K562 (cell line): ENCODE results near the gene ZFAND3. TPM values are rescaled to one million over a fixed set of nuclear protein-coding genes. Genes with fewer than 3 reads are reported as not detected.

Experiments
- ATAC-seq: fragments of 200-7000 bp; cut with Tn5 transposase; 3 replicates; pipeline ENCODE4 v1.9.1; 2020; ENCODE audit warnings: moderate library complexity
- BruUV-seq: library from RNA; stranded (reverse); fragments of 400-500 nt; replicated peaks from 2 replicates; lab custom pipeline; 2021; lab: Mats Ljungman, UMichigan
- CTCF ChIA-PET: fragments of 300-600 bp; formaldehyde crosslinking; extraction: SDS; loops from one replicate; lab custom pipeline; 2021; ENCODE audit warnings: low intra/inter-chr PET ratio; lab: Yijun Ruan, JAX
- POLR2A ChIA-PET: fragments of 300-600, 350-650 bp; sonication (Branson Sonifier 250); formaldehyde crosslinking; extraction: SDS; loops from one replicate; lab custom pipeline; 2021; ENCODE audit warnings: antibody characterized with exemption, inconsistent platforms; lab: Yijun Ruan, JAX
- DNase-seq, 4 experiments: peaks; one replicate each; pipeline versions ENCODE4 v3.0.0 to v3.0.0-alpha.2; 2011 to 2018; ENCODE audit warnings: low spot score in 3 of 4, mixed read lengths in 3 of 4; ENCODE audit errors: extremely low read depth in 1 of 4
- FAIRE-seq: peaks from 2 replicates; lab custom pipeline; 2011; peaks lifted over from hg19 to GRCh38; lab: Jason Lieb, UNC
- H2AFZ ChIP-seq: 2 replicates; pipeline ENCODE4 v1.6.0; 2011; ENCODE audit warnings: low read depth, low read length, control low read depth, inconsistent platforms
- H3K27ac ChIP-seq: fragments of 200-600 bp; 3 replicates; pipeline ENCODE4 v1.8.0; 2011; ENCODE audit warnings: low read depth, mild to moderate bottlenecking, control low read depth, inconsistent platforms, low read length, moderate library complexity, mixed read lengths; ENCODE audit errors: extremely low read depth
- H3K27me3 ChIP-seq, 2 experiments: fragments of 300-600 bp in 1 of 2; 2 replicates in 1 of 2; 3 replicates in 1 of 2; pipeline versions ENCODE4 v1.6.0 to v1.8.0; 2011; ENCODE audit warnings: inconsistent platforms in 2 of 2, low read length in 2 of 2, mild to moderate bottlenecking in 1 of 2, mixed read lengths in 1 of 2, moderate library complexity in 1 of 2; ENCODE audit not compliant: control insufficient read depth in 2 of 2, insufficient read depth in 2 of 2
- H3K36me3 ChIP-seq: fragments of 300-600 bp; 3 replicates; pipeline ENCODE4 v1.8.0; 2011; ENCODE audit warnings: mild to moderate bottlenecking, low read length, inconsistent platforms; ENCODE audit not compliant: control insufficient read depth, insufficient read depth
- H3K4me1 ChIP-seq, 2 experiments: fragments of 200-600 bp in 1 of 2; replicated peaks in 1 of 2; 2 replicates in 1 of 2; 3 replicates in 1 of 2; pipeline versions ENCODE4 v1.5.1 to v1.8.0; 2011; ENCODE audit warnings: inconsistent platforms in 2 of 2, low read length in 2 of 2, mild to moderate bottlenecking in 1 of 2, mixed read lengths in 1 of 2, moderate library complexity in 1 of 2; ENCODE audit not compliant: control insufficient read depth in 2 of 2, insufficient read depth in 2 of 2
- H3K4me2 ChIP-seq: 2 replicates; pipeline ENCODE4 v1.6.1; 2011; ENCODE audit warnings: low read length, control low read depth, inconsistent platforms, mixed read lengths; ENCODE audit not compliant: insufficient read depth
- H3K4me3 ChIP-seq: fragments of 200-600 bp; sonication (generic), shearing (Covaris generic); 2 replicates; pipeline ENCODE4 v1.5.1; 2016; ENCODE audit warnings: control low read depth, inconsistent platforms
- H3K79me2 ChIP-seq: fragments of 200-600 bp; 3 replicates; pipeline ENCODE4 v1.8.0; 2011; ENCODE audit warnings: low read length, inconsistent platforms; ENCODE audit not compliant: control insufficient read depth, insufficient read depth
- H3K9ac ChIP-seq, 2 experiments: 2 replicates each; pipeline versions ENCODE4 v1.6.0 to v1.6.1; 2011; ENCODE audit warnings: low read depth in 2 of 2, low read length in 2 of 2, control low read depth in 1 of 2, inconsistent platforms in 1 of 2, mild to moderate bottlenecking in 1 of 2, mixed read lengths in 1 of 2; ENCODE audit not compliant: insufficient read depth in 1 of 2
- H3K9me1 ChIP-seq: one replicate; pipeline ENCODE4 v1.6.0; 2011; ENCODE audit warnings: inconsistent platforms, mild to moderate bottlenecking, low read length, moderate library complexity; ENCODE audit not compliant: control insufficient read depth, insufficient read depth
- H3K9me3 ChIP-seq: replicated peaks from 2 replicates; pipeline ENCODE4 v1.5.1; 2011; ENCODE audit warnings: low read depth, low read length, inconsistent platforms; ENCODE audit not compliant: control insufficient read depth, insufficient read depth
- H4K20me1 ChIP-seq: replicated peaks from 2 replicates; pipeline ENCODE4 v1.6.1; 2011; ENCODE audit warnings: low read length, inconsistent platforms, mixed read lengths; ENCODE audit not compliant: control insufficient read depth, insufficient read depth
- NCOA1 ChIP-seq: fragments of 450-650 bp; IDR thresholded peaks from 2 replicates; pipeline ENCODE4 v1.6.1; 2016; ENCODE audit warnings: low read depth
- ZNF444 ChIP-seq: fragments of 250-450 bp; sonication (Bioruptor Pico); IDR thresholded peaks from 2 replicates; pipeline ENCODE4 v1.4.0; 2020; ENCODE audit warnings: mild to moderate bottlenecking, moderate library complexity
- WGBS: fragments of 100-300 bp; shearing (Covaris generic); methylation state at CpG from one replicate; pipeline ENCODE4 v1.1.6; 2016; ENCODE audit warnings: low coverage, mixed read lengths; ENCODE audit not compliant: insufficient coverage; ENCODE audit errors: missing lambda C conversion rate; 5-methylcytosine and 5-hydroxymethylcytosine counted together
- in situ Hi-C: fragments of 300-500 bp; cut with MboI; formaldehyde crosslinking; loops from 4 replicates; pipeline ENCODE4 v1.15.0; 2018; ENCODE audit warnings: inconsistent platforms, mixed read lengths
- intact Hi-C: fragments of 100-400 bp; cut with micrococcal nuclease; formaldehyde crosslinking; loops from 2 replicates; pipeline ENCODE4 v1.14.2; 2022
- polyA plus RNA-seq, 8 experiments: library from polyadenylated mRNA; depleted of rRNA in 4 of 8; stranded (reverse) in 5 of 8; unstranded in 3 of 8; fragments of >200 nt; fragmentation: Nextera tagmentation in 2 of 8; fragmentation: Illumina TruSeq in 1 of 8; extraction: Ambion mirVana in 2 of 8; extraction: Trizol in 1 of 8; gene quantifications; 2 replicates each; pipeline versions ENCODE4 v1.2.1 to v1.2.3, GENCODE V29; 2011 to 2014; ENCODE audit warnings: inconsistent platforms in 1 of 8, missing spikeins in 1 of 8
- total RNA-seq, 7 experiments: library from RNA; depleted of rRNA in 6 of 7; stranded (reverse); fragments of >200 nt in 6 of 7; fragmentation: Illumina TruSeq in 2 of 7; extraction: Trizol in 2 of 7; gene quantifications; 2 replicates each; pipeline versions ENCODE4 v1.2.1 to v1.2.3, GENCODE V29; 2011 to 2021; ENCODE audit warnings: low replicate concordance in 1 of 7
- TF ChIP-seq, protein P1 (sequence below), 3 experiments: IDR thresholded peaks in 2 of 3; conservative IDR thresholded peaks in 1 of 3; 2 replicates each; pipeline ENCODE4 v1.5.1; 2011 to 2012; ENCODE audit warnings: low read length in 3 of 3, mild to moderate bottlenecking in 3 of 3, control low read depth in 2 of 3, improper control_type of control experiment in 1 of 3, inconsistent platforms in 1 of 3, low read depth in 1 of 3, mixed read lengths in 1 of 3, moderate library complexity in 1 of 3; ENCODE audit not compliant: insufficient read depth in 2 of 3
- TF ChIP-seq, protein P2 (sequence below): fragments of 450-650 bp; IDR thresholded peaks from 2 replicates; pipeline ENCODE4 v1.7.1; 2018; ENCODE audit warnings: mild to moderate bottlenecking, low read depth; ENCODE audit not compliant: partially characterized antibody
- TF ChIP-seq, protein P3 (sequence below), 2 experiments: fragments of 450-650 bp in 1 of 2; sonication (generic) in 1 of 2; formaldehyde crosslinking in 1 of 2; IDR thresholded peaks; 2 replicates each; pipeline versions ENCODE4 v1.7.1 to v1.9.0; 2016 to 2022; ENCODE audit warnings: inconsistent platforms in 1 of 2, mild to moderate bottlenecking in 1 of 2, missing genetic modification reagents in 1 of 2

ZFAND3 gene
- total and polyA plus RNA-seq, 9 of the 15 experiments (the other 6 are each of a cell fraction or from before 2014, with no cell fraction given) = 0.81 to 26.6 (median 11.8) TPM

DNA sequence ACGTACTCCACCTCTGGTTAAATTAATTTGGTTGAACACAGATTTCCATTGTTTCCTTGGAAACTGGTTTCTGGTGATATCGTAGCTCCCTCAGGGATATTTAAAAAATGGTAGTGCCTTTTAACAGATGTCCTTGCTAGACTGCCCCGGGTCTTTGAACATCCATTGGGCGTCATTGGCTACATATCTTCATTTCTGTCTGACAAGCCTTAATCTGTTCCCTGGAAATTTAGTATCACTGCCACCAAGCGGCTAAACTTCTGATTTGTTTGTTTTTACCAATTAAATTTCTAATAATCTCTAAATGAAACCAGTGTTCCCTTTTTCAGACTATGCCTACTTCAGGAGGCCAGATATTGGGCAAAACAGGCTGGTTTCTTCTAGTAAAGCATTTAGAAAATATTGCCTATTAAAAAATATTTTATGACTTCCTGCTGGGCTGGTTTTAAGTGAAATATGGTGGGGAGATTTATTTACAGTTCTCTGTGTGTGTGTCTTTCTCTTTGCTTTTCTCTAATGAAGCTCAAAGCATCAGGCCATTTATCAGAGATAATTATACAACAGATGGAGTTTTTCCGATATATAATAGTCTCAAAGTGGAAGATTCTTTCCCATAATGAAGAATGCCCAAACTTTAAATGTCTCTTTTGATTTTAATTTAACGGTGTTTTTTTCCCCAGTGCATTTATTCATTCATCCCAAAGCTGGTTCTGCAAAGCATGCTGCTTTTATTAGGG, 249.5 kb downstream of the ZFAND3 start:
- no TSS peak for BruUV-seq
- ChIA-PET POLR2A (interaction anchor here (1.2 to 1.3 kb wide), 3 partner anchors 8 to 18 kb away, joined by 3 to 5 read pairs (median 4); no protein-coding TSS in a partner anchor), CTCF (no interaction called here)
- Histone ChIP-seq H3K9ac (no peak overlapping the region), H3K27me3 (no peaks in the 10 kb centered on the region), H3K36me3 (peaks cover 2% of the 10 kb centered on the region; the same call in 1 of the 3 replicates), H3K79me2 (no peaks in the 10 kb centered on the region), H4K20me1 (no peaks in the 10 kb centered on the region), H3K9me1 (no peaks in the 10 kb centered on the region), H3K27ac (no peak overlapping the region)
- intact Hi-C loops = no loop called here
- FAIRE-seq = no peak
- ATAC-seq = no peak
- TF ChIP-seq ZNF444 (CRISPR knock-in tag) = no peak
- TF ChIP-seq NCOA1 = no peak
- TF ChIP-seq, protein P1, sequence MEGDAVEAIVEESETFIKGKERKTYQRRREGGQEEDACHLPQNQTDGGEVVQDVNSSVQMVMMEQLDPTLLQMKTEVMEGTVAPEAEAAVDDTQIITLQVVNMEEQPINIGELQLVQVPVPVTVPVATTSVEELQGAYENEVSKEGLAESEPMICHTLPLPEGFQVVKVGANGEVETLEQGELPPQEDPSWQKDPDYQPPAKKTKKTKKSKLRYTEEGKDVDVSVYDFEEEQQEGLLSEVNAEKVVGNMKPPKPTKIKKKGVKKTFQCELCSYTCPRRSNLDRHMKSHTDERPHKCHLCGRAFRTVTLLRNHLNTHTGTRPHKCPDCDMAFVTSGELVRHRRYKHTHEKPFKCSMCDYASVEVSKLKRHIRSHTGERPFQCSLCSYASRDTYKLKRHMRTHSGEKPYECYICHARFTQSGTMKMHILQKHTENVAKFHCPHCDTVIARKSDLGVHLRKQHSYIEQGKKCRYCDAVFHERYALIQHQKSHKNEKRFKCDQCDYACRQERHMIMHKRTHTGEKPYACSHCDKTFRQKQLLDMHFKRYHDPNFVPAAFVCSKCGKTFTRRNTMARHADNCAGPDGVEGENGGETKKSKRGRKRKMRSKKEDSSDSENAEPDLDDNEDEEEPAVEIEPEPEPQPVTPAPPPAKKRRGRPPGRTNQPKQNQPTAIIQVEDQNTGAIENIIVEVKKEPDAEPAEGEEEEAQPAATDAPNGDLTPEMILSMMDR (IDR thresholded peaks at IDR 0.05 in 2 of 3, conservative IDR thresholded peaks at IDR 0.05 in 1 of 3; ENCODE audit: insufficient read depth in 2 of 3, low read depth in 1 of 3, low read length in 3 of 3) = peak in 1 of 3 experiments; percentile 10; a peak in 1 of 6 replicates
- TF ChIP-seq, protein P2, sequence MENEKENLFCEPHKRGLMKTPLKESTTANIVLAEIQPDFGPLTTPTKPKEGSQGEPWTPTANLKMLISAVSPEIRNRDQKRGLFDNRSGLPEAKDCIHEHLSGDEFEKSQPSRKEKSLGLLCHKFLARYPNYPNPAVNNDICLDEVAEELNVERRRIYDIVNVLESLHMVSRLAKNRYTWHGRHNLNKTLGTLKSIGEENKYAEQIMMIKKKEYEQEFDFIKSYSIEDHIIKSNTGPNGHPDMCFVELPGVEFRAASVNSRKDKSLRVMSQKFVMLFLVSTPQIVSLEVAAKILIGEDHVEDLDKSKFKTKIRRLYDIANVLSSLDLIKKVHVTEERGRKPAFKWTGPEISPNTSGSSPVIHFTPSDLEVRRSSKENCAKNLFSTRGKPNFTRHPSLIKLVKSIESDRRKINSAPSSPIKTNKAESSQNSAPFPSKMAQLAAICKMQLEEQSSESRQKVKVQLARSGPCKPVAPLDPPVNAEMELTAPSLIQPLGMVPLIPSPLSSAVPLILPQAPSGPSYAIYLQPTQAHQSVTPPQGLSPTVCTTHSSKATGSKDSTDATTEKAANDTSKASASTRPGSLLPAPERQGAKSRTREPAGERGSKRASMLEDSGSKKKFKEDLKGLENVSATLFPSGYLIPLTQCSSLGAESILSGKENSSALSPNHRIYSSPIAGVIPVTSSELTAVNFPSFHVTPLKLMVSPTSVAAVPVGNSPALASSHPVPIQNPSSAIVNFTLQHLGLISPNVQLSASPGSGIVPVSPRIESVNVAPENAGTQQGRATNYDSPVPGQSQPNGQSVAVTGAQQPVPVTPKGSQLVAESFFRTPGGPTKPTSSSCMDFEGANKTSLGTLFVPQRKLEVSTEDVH = no peak
- TF ChIP-seq, protein P3, sequence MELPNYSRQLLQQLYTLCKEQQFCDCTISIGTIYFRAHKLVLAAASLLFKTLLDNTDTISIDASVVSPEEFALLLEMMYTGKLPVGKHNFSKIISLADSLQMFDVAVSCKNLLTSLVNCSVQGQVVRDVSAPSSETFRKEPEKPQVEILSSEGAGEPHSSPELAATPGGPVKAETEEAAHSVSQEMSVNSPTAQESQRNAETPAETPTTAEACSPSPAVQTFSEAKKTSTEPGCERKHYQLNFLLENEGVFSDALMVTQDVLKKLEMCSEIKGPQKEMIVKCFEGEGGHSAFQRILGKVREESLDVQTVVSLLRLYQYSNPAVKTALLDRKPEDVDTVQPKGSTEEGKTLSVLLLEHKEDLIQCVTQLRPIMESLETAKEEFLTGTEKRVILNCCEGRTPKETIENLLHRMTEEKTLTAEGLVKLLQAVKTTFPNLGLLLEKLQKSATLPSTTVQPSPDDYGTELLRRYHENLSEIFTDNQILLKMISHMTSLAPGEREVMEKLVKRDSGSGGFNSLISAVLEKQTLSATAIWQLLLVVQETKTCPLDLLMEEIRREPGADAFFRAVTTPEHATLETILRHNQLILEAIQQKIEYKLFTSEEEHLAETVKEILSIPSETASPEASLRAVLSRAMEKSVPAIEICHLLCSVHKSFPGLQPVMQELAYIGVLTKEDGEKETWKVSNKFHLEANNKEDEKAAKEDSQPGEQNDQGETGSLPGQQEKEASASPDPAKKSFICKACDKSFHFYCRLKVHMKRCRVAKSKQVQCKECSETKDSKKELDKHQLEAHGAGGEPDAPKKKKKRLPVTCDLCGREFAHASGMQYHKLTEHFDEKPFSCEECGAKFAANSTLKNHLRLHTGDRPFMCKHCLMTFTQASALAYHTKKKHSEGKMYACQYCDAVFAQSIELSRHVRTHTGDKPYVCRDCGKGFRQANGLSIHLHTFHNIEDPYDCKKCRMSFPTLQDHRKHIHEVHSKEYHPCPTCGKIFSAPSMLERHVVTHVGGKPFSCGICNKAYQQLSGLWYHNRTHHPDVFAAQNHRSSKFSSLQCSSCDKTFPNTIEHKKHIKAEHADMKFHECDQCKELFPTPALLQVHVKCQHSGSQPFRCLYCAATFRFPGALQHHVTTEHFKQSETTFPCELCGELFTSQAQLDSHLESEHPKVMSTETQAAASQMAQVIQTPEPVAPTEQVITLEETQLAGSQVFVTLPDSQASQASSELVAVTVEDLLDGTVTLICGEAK (IDR thresholded peaks at IDR 0.05) = no peak
- TF ChIP-seq, protein P3 (CRISPR knock-in tag; IDR thresholded peaks at IDR 0.05) = no peak
- TF ChIP-seq, all 486 proteins: peak for 1
- in situ Hi-C loops = no loop called here
- H3K4me2 ChIP-seq = no peak overlapping the region
- WGBS = 66% methylated on average over 7 of the region's 7 CpGs
- DNase-seq = no peak
- H2AFZ ChIP-seq = no peak overlapping the region
- no peaks in the 10 kb centered on the region for H3K9me3 ChIP-seq
- H3K4me1 ChIP-seq = no peaks in the 10 kb centered on the region
- H3K4me3 ChIP-seq = no peak overlapping the region
